BLaER1 treated with 17β-estradiol and CSF1 and Interleukin-3, amounts not matched to agents 10 nM and 100 nM (cell line): ENCODE measurements around the gene NEURL1.
"Not testable (repeated sequence)": the region's sequence is repeated elsewhere in the genome, so short reads cannot be mapped to it uniquely, and the experiment has no call there.

ENCODE experiments used
- H3K27ac ChIP-seq, 11 experiments: shearing (Covaris generic); formaldehyde crosslinking; 2 replicates each; pipeline ENCODE4 v1.8.1; 2022
- H3K27me3 ChIP-seq, 11 experiments: shearing (Covaris generic); formaldehyde crosslinking; 2 replicates each; pipeline ENCODE4 v1.8.1; 2022
- H3K36me3 ChIP-seq, 11 experiments: shearing (Covaris generic); formaldehyde crosslinking; 2 replicates each; pipeline ENCODE4 v1.8.1; 2022
- H3K4me1 ChIP-seq, 10 experiments: shearing (Covaris generic); formaldehyde crosslinking; 2 replicates each; pipeline ENCODE4 v1.8.1; 2022
- H3K4me2 ChIP-seq, 11 experiments: shearing (Covaris generic); formaldehyde crosslinking; 2 replicates each; pipeline ENCODE4 v1.8.1; 2022
- H3K4me3 ChIP-seq, 10 experiments: shearing (Covaris generic); formaldehyde crosslinking; 2 replicates each; pipeline ENCODE4 v1.8.1; 2022
- H3K9ac ChIP-seq, 11 experiments: shearing (Covaris generic); formaldehyde crosslinking; 2 replicates each; pipeline ENCODE4 v1.8.1; 2022
- H3K9me3 ChIP-seq, 11 experiments: shearing (Covaris generic); formaldehyde crosslinking; replicated peaks in 1 of 11; 2 replicates each; pipeline ENCODE4 v1.8.1; 2022
- H4K20me1 ChIP-seq, 11 experiments: shearing (Covaris generic); formaldehyde crosslinking; 2 replicates each; pipeline ENCODE4 v1.8.1; 2022
- Cebpa-rat ChIP-seq, 11 experiments: shearing (Covaris generic); IDR thresholded peaks; 2 replicates each; pipeline ENCODE4 v1.8.1; 2022

Gene NEURL1

GRCh38 chr10:103479135-103479534, 14.4 kb upstream of the NEURL1 start, which contains the start of gene CALHM3:
Gene CALHM3 (minus strand): TSS chr10:103479240. CDS start chr10:103479032, 208 bp downstream.
- peaks cover 28 to 57% (median 36%) of the 10 kb centered on the region in 10 experiments for H3K4me1 ChIP-seq
- H3K27ac ChIP-seq = peak within 1 kb of the TSS in 2 of 11 experiments; percentile 38 to 49; a peak in 4 of 22 replicates
- no peaks in the 10 kb centered on the region for H4K20me1 ChIP-seq
- peak within 1 kb of the TSS; percentile 2 to 77 (median 51); a peak in 20 of 22 replicates for H3K4me2 ChIP-seq
- TF ChIP-seq Cebpa-rat (IDR thresholded peaks at IDR 0.05) = no peak
- no peaks in the 10 kb centered on the region for H3K27me3 ChIP-seq
- H3K9ac ChIP-seq = peak within 1 kb of the TSS in 2 of 11 experiments; percentile 12 to 19; a peak in 2 of 22 replicates
- no peak within 1 kb of the TSS for H3K4me3 ChIP-seq
- H3K9me3 ChIP-seq = no peaks in the 10 kb centered on the region
- no peaks in the 10 kb centered on the region for H3K36me3 ChIP-seq

- Histone ChIP-seq H3K9me3 (no peaks in the 10 kb centered on the region), H3K27ac (peak overlapping the region in 2 of 11 experiments; percentile 22 to 49; a peak in 1 of 22 replicates), H4K20me1 (no peaks in the 10 kb centered on the region), H3K27me3 (no peaks in the 10 kb centered on the region), H3K4me3 (no peak overlapping the region), H3K4me1 (peaks cover 28 to 50% (median 35%) of the 10 kb centered on the region in 10 experiments), H3K4me2 (peak overlapping the region; percentile 1 to 77 (median 35); a peak in 18 of 22 replicates), H3K9ac (peak overlapping the region in 5 of 11 experiments; percentile 12 to 28 (median 15); a peak in 2 of 22 replicates), H3K36me3 (no peaks in the 10 kb centered on the region)
- no peak for TF ChIP-seq Cebpa-rat (IDR thresholded peaks at IDR 0.05)
Measured at GRCh38 chr10:103480521-103480920, 13.0 kb upstream of the NEURL1 start.

- H3K36me3 ChIP-seq = no peaks in the 10 kb centered on the region
- no peaks in the 10 kb centered on the region for H3K9me3 ChIP-seq
- H3K4me2 ChIP-seq = no peak overlapping the region; a peak in 1 of 22 replicates
- H3K4me1 ChIP-seq = peaks cover 19 to 36% (median 27%) of the 10 kb centered on the region in 10 experiments
- no peaks in the 10 kb centered on the region for H4K20me1 ChIP-seq
- no peak overlapping the region for H3K9ac ChIP-seq
- H3K4me3 ChIP-seq = no peak overlapping the region
- H3K27ac ChIP-seq = no peak overlapping the region
- H3K27me3 ChIP-seq = no peaks in the 10 kb centered on the region
- TF ChIP-seq Cebpa-rat (IDR thresholded peaks at IDR 0.05) = no peak
Measured at GRCh38 chr10:103481974-103482531, 11.5 kb upstream of the NEURL1 start.

GRCh38 chr10:103486635-103487409, 6.7 kb upstream of the NEURL1 start:
- not testable (repeated sequence) for H3K4me1 ChIP-seq, H3K4me3 ChIP-seq, H3K36me3 ChIP-seq, H3K9ac ChIP-seq, H3K9me3 ChIP-seq, H3K4me2 ChIP-seq, H3K27ac ChIP-seq
- peaks cover 0 to 10% (median 0%) of the 10 kb centered on the region in 11 experiments; a peak in 2 of 22 replicates for H4K20me1 ChIP-seq
- H3K27me3 ChIP-seq = peaks cover under 1 to 12% (median 6%) of the 10 kb centered on the region in 11 experiments; a peak in 17 of 22 replicates

- H3K36me3 ChIP-seq = no peaks in the 10 kb centered on the region
- peaks cover 0 to 10% (median 7%) of the 10 kb centered on the region in 10 experiments; a peak in 15 of 20 replicates for H3K4me1 ChIP-seq
- no peak overlapping the region for H3K4me3 ChIP-seq
- H3K27ac ChIP-seq = no peak overlapping the region
- H3K9me3 ChIP-seq = no peaks in the 10 kb centered on the region
- H3K9ac ChIP-seq = no peak overlapping the region
- H3K27me3 ChIP-seq = peaks cover 6 to 17% (median 11%) of the 10 kb centered on the region in 11 experiments
- H4K20me1 ChIP-seq = peaks cover 0 to 15% (median 0%) of the 10 kb centered on the region in 11 experiments; a peak in 3 of 22 replicates
- no peak for TF ChIP-seq Cebpa-rat (IDR thresholded peaks at IDR 0.05)
- no peak overlapping the region for H3K4me2 ChIP-seq
Measured at GRCh38 chr10:103487410-103487708, 6.1 kb upstream of the NEURL1 start.

- Histone ChIP-seq H3K4me2 (peak overlapping the region in 10 of 11 experiments; percentile 3 to 50 (median 26); a peak in 9 of 22 replicates), H3K9me3 (no peaks in the 10 kb centered on the region), H3K4me1 (peaks cover 9 to 27% (median 21%) of the 10 kb centered on the region in 10 experiments; a peak in 17 of 20 replicates), H3K27me3 (peaks cover 42 to 53% (median 47%) of the 10 kb centered on the region in 11 experiments), H3K4me3 (no peak overlapping the region), H4K20me1 (peaks cover 0 to 23% (median 6%) of the 10 kb centered on the region in 11 experiments; a peak in 6 of 22 replicates), H3K27ac (no peak overlapping the region), H3K36me3 (no peaks in the 10 kb centered on the region), H3K9ac (no peak overlapping the region)
- TF ChIP-seq Cebpa-rat (IDR thresholded peaks at IDR 0.05) = no peak
Measured at GRCh38 chr10:103490986-103491314, 2.6 kb upstream of the NEURL1 start.

- Histone ChIP-seq H3K4me2 (no peak overlapping the region), H3K9ac (no peak overlapping the region), H4K20me1 (peaks cover 0 to 23% (median 6%) of the 10 kb centered on the region in 11 experiments; a peak in 6 of 22 replicates), H3K4me3 (no peak overlapping the region), H3K4me1 (peaks cover 9 to 27% (median 21%) of the 10 kb centered on the region in 10 experiments; a peak in 17 of 20 replicates), H3K9me3 (no peaks in the 10 kb centered on the region), H3K27ac (no peak overlapping the region), H3K27me3 (peaks cover 47 to 62% (median 56%) of the 10 kb centered on the region in 11 experiments), H3K36me3 (no peaks in the 10 kb centered on the region)
- no peak for TF ChIP-seq Cebpa-rat (IDR thresholded peaks at IDR 0.05)
Measured at GRCh38 chr10:103491729-103492364, 1.7 kb upstream of the NEURL1 start.

GRCh38 chr10:103492655-103493261, 747 bp upstream of the NEURL1 start:
- Histone ChIP-seq H3K4me1 (peaks cover 9 to 27% (median 21%) of the 10 kb centered on the region in 10 experiments; a peak in 17 of 20 replicates), H3K4me2 (peak overlapping the region; percentile 96 to 100 (median 99); a peak in 20 of 22 replicates), H3K27ac (no peak overlapping the region), H4K20me1 (peaks cover 0 to 23% (median 6%) of the 10 kb centered on the region in 11 experiments; a peak in 6 of 22 replicates), H3K27me3 (peaks cover 53 to 71% (median 63%) of the 10 kb centered on the region in 11 experiments), H3K4me3 (peak overlapping the region in 7 of 10 experiments; percentile 67 to 80 (median 71); a peak in 8 of 20 replicates), H3K9ac (no peak overlapping the region), H3K36me3 (no peaks in the 10 kb centered on the region), H3K9me3 (no peaks in the 10 kb centered on the region)
- no peak for TF ChIP-seq Cebpa-rat (IDR thresholded peaks at IDR 0.05)
